ENCODE measurements around the gene EME1. TPM values are rescaled to one million over a fixed set of nuclear protein-coding genes. Genes with fewer than 3 reads are reported as not detected.
"Not testable (repeated sequence)": the region's sequence is repeated elsewhere in the genome, so short reads cannot be mapped to it uniquely, and the experiment has no call there.

EME1 gene
- total RNA-seq, result 2.7 and 3.9 TPM in 2 replicates

GRCh38 chr17:50372758-50373556 lies at the start of gene EME1, which contains the start of gene MRPL27:
Gene EME1, plus strand, starts transcription at chr17:50373229. Its CDS starts 1,980 bp downstream, at chr17:50375209.
Gene MRPL27, minus strand, starts transcription at chr17:50373184. Its CDS starts 14 bp downstream, at chr17:50373170.
- peak; percentile 61 for DNase-seq (ENCODE audit: extremely low read depth, low read depth, low spot score)

- DNase-seq (ENCODE audit: extremely low read depth, low read depth, low spot score), result no peak
Measured at GRCh38 chr17:50325906-50326305, 47.1 kb upstream of the EME1 start.

GRCh38 chr17:50326831-50327364 lies 46.1 kb upstream of the EME1 start:
- DNase-seq (ENCODE audit: extremely low read depth, low read depth, low spot score), result no peak

GRCh38 chr17:50328363-50329325 lies 44.4 kb upstream of the EME1 start:
- DNase-seq (ENCODE audit: extremely low read depth, low read depth, low spot score), result no peak

GRCh38 chr17:50329716-50330115 lies 43.3 kb upstream of the EME1 start:
- DNase-seq (ENCODE audit: extremely low read depth, low read depth, low spot score), result no peak

GRCh38 chr17:50330151-50330775 lies 42.8 kb upstream of the EME1 start:
- DNase-seq (ENCODE audit: extremely low read depth, low read depth, low spot score), result no peak

GRCh38 chr17:50331085-50331791 lies 41.8 kb upstream of the EME1 start:
- no peak for DNase-seq (ENCODE audit: extremely low read depth, low read depth, low spot score)

GRCh38 chr17:50332196-50332595 lies 40.8 kb upstream of the EME1 start:
- DNase-seq (ENCODE audit: extremely low read depth, low read depth, low spot score), result no peak

GRCh38 chr17:50333291-50334057 lies 39.6 kb upstream of the EME1 start:
- DNase-seq (ENCODE audit: extremely low read depth, low read depth, low spot score), result not testable (repeated sequence)

- DNase-seq (ENCODE audit: extremely low read depth, low read depth, low spot score), result no peak
Measured at GRCh38 chr17:50337956-50338355, 35.1 kb upstream of the EME1 start.

GRCh38 chr17:50338645-50339044 lies 34.4 kb upstream of the EME1 start:
- no peak for DNase-seq (ENCODE audit: extremely low read depth, low read depth, low spot score)

GRCh38 chr17:50339381-50339780 lies 33.6 kb upstream of the EME1 start:
- DNase-seq (ENCODE audit: extremely low read depth, low read depth, low spot score), result no peak

- no peak for DNase-seq (ENCODE audit: extremely low read depth, low read depth, low spot score)
Measured at GRCh38 chr17:50344731-50345365, 28.2 kb upstream of the EME1 start.

GRCh38 chr17:50345432-50346312 lies 27.4 kb upstream of the EME1 start, which contains the start of gene XYLT2:
Gene XYLT2, plus strand, starts transcription at chr17:50346126. Its CDS starts 15 bp downstream, at chr17:50346141.
- no peak for DNase-seq (ENCODE audit: extremely low read depth, low read depth, low spot score)

- no peak for DNase-seq (ENCODE audit: extremely low read depth, low read depth, low spot score)
Measured at GRCh38 chr17:50346313-50347116, 26.5 kb upstream of the EME1 start.

- DNase-seq (ENCODE audit: extremely low read depth, low read depth, low spot score), result no peak
Measured at GRCh38 chr17:50347117-50347893, 25.7 kb upstream of the EME1 start.

All from glomerular endothelial cell (primary cell).